SHP77 (cell line): ENCODE results near the gene GPT2.

Source experiments
- DNase-seq, 2 experiments: peaks; one replicate each; lab custom pipeline; 2025; lab: John Stamatoyannopoulos, UW

The GPT2 gene

GRCh38 chr16:46896314-46896968, 12.3 kb downstream of the GPT2 start:
- no peak for DNase-seq

- DNase-seq: no peak
These were observed 13.3 kb downstream of the GPT2 start for GRCh38 chr16:46897471-46897870.

- DNase-seq: no peak
These were observed 13.8 kb downstream of the GPT2 start for GRCh38 chr16:46898006-46898405.

GRCh38 chr16:46899443-46900143, 15.4 kb downstream of the GPT2 start:
- DNase-seq: no peak

- DNase-seq: no peak
These were observed 16.5 kb downstream of the GPT2 start for GRCh38 chr16:46900455-46901235.

GRCh38 chr16:46901709-46902108, 17.5 kb downstream of the GPT2 start:
- no peak for DNase-seq

- DNase-seq: no peak
These were observed 19.2 kb downstream of the GPT2 start for GRCh38 chr16:46903255-46903905.

GRCh38 chr16:46904471-46904870, 20.3 kb downstream of the GPT2 start:
- no peak for DNase-seq

GRCh38 chr16:46906360-46907060, 22.3 kb downstream of the GPT2 start:
- no peak for DNase-seq

- DNase-seq: no peak
These were observed 23.1 kb downstream of the GPT2 start for GRCh38 chr16:46907061-46907774.

- DNase-seq: peak; percentile 70 to 81
These were observed 24.6 kb downstream of the GPT2 start for GRCh38 chr16:46908540-46909372.

GRCh38 chr16:46911038-46911437, 26.9 kb downstream of the GPT2 start:
- no peak for DNase-seq

GRCh38 chr16:46911650-46912049, 27.5 kb downstream of the GPT2 start:
- DNase-seq: no peak

GRCh38 chr16:46914556-46915201, 30.5 kb downstream of the GPT2 start:
- no peak for DNase-seq

GRCh38 chr16:46915483-46916025, 31.4 kb downstream of the GPT2 start:
- DNase-seq: no peak

GRCh38 chr16:46916980-46917379, 32.8 kb downstream of the GPT2 start:
- DNase-seq: no peak

- DNase-seq: no peak
These were observed 34.2 kb downstream of the GPT2 start for GRCh38 chr16:46918400-46918799.

GRCh38 chr16:46918905-46919792, 35.0 kb downstream of the GPT2 start:
- peak; percentile 66 to 75 for DNase-seq
